H9 (cell line): Measurements from ENCODE around the gene EAF1. TPM values are rescaled to one million over a fixed set of nuclear protein-coding genes. Genes with fewer than 3 reads are reported as not detected.

Source experiments
- DNase-seq: peaks from one replicate; pipeline ENCODE4 v3.0.0-alpha.2; 2017
- H2AFZ ChIP-seq: one replicate; pipeline ENCODE4 v1.6.1; 2013; ENCODE audit warnings: mild to moderate bottlenecking, low read length, control low read depth, moderate library complexity
- H2AK5ac ChIP-seq: 2 replicates; pipeline ENCODE4 v1.6.1; 2013; ENCODE audit warnings: low read length, control low read depth, mixed read lengths; ENCODE audit not compliant: insufficient read length
- H2BK120ac ChIP-seq: one replicate; pipeline ENCODE4 v1.6.1; 2013; ENCODE audit warnings: low read depth, mild to moderate bottlenecking, low read length, control low read depth, inconsistent platforms; ENCODE audit not compliant: poor library complexity, severe bottlenecking
- H2BK12ac ChIP-seq: 2 replicates; pipeline ENCODE4 v1.6.1; 2013; ENCODE audit warnings: low read length, control low read depth, mixed read lengths, low read depth; ENCODE audit not compliant: insufficient read length
- H2BK15ac ChIP-seq: 2 replicates; pipeline ENCODE4 v1.6.1; 2013; ENCODE audit warnings: low read depth, low read length, control low read depth
- H2BK20ac ChIP-seq: one replicate; pipeline ENCODE4 v1.6.1; 2013; ENCODE audit warnings: low read depth, mild to moderate bottlenecking, low read length, control low read depth, inconsistent platforms; ENCODE audit not compliant: poor library complexity, severe bottlenecking
- H2BK5ac ChIP-seq: 2 replicates; pipeline ENCODE4 v1.6.1; 2013; ENCODE audit warnings: low read length, control low read depth, mixed read lengths; ENCODE audit not compliant: insufficient read length
- H3K14ac ChIP-seq: 2 replicates; pipeline ENCODE4 v1.6.1; 2013; ENCODE audit warnings: low read length, control low read depth; ENCODE audit not compliant: insufficient read depth
- H3K18ac ChIP-seq: 2 replicates; pipeline ENCODE4 v1.6.1; 2013; ENCODE audit warnings: low read depth, mild to moderate bottlenecking, mixed read lengths, low read length, control low read depth; ENCODE audit not compliant: insufficient read length
- H3K23ac ChIP-seq: 2 replicates; pipeline ENCODE4 v1.6.1; 2013; ENCODE audit warnings: low read length, control low read depth, mixed read lengths, low read depth; ENCODE audit not compliant: insufficient read length
- H3K23me2 ChIP-seq: 2 replicates; pipeline ENCODE4 v1.6.1; 2013; ENCODE audit warnings: low read depth, mild to moderate bottlenecking, mixed read lengths, low read length, control low read depth; ENCODE audit not compliant: insufficient read length, poor library complexity, severe bottlenecking
- H3K27ac ChIP-seq: 2 replicates; pipeline ENCODE4 v1.5.1; 2013; ENCODE audit warnings: low read length, control low read depth, mixed read lengths, low read depth; ENCODE audit not compliant: insufficient read length
- H3K27me3 ChIP-seq: 2 replicates; pipeline ENCODE4 v1.6.1; 2013; ENCODE audit warnings: low read length, control low read depth, inconsistent platforms; ENCODE audit not compliant: insufficient read depth
- H3K4ac ChIP-seq: 2 replicates; pipeline ENCODE4 v1.6.1; 2013; ENCODE audit warnings: low read depth, mild to moderate bottlenecking, control low read depth, inconsistent platforms, low read length, moderate library complexity
- H3K4me1 ChIP-seq: 2 replicates; pipeline ENCODE4 v1.6.1; 2013; ENCODE audit warnings: low read length, control low read depth, inconsistent platforms; ENCODE audit not compliant: insufficient read depth
- H3K4me2 ChIP-seq: 2 replicates; pipeline ENCODE4 v1.6.1; 2013; ENCODE audit warnings: low read length, control low read depth, mixed read lengths; ENCODE audit not compliant: insufficient read length, insufficient read depth
- H3K56ac ChIP-seq: 2 replicates; pipeline ENCODE4 v1.6.1; 2013; ENCODE audit warnings: low read depth, mild to moderate bottlenecking, mixed read lengths, low read length, control low read depth; ENCODE audit not compliant: insufficient read length
- H3K79me1 ChIP-seq: 2 replicates; pipeline ENCODE4 v1.6.1; 2013; ENCODE audit warnings: low read depth, mild to moderate bottlenecking, moderate library complexity, low read length, control low read depth, inconsistent platforms; ENCODE audit not compliant: insufficient read depth, poor library complexity, severe bottlenecking
- H3K79me2 ChIP-seq: 2 replicates; pipeline ENCODE4 v1.6.1; 2013; ENCODE audit warnings: low read length, control low read depth, inconsistent platforms; ENCODE audit not compliant: insufficient read depth
- H3K9ac ChIP-seq: 2 replicates; pipeline ENCODE4 v1.6.1; 2013; ENCODE audit warnings: low read length, control low read depth, mixed read lengths; ENCODE audit not compliant: insufficient read length; ENCODE audit errors: extremely low read depth
- H3K9me3 ChIP-seq: one replicate; pipeline ENCODE4 v1.6.1; 2013; ENCODE audit warnings: low read depth, low read length, inconsistent platforms; ENCODE audit not compliant: control insufficient read depth
- H3T11ph ChIP-seq: one replicate; pipeline ENCODE4 v1.6.1; 2013; ENCODE audit warnings: mild to moderate bottlenecking, low read length, control low read depth, inconsistent platforms
- H4K20me1 ChIP-seq: one replicate; pipeline ENCODE4 v1.6.1; 2013; ENCODE audit not compliant: control insufficient read depth, insufficient read length, insufficient read depth
- H4K5ac ChIP-seq: 2 replicates; pipeline ENCODE4 v1.6.1; 2013; ENCODE audit warnings: low read depth, mild to moderate bottlenecking, mixed read lengths, low read length, control low read depth; ENCODE audit not compliant: insufficient read length
- H4K8ac ChIP-seq: replicated peaks from 2 replicates; pipeline ENCODE4 v1.6.1; 2013; ENCODE audit warnings: low read length, control low read depth, mixed read lengths, low read depth; ENCODE audit not compliant: insufficient read length
- H4K91ac ChIP-seq: 2 replicates; pipeline ENCODE4 v1.6.1; 2013; ENCODE audit warnings: low read depth, mild to moderate bottlenecking, moderate library complexity, mixed read lengths, low read length, control low read depth; ENCODE audit not compliant: insufficient read length
- H3K27ac Mint-ChIP-seq, 3 experiments: 2 replicates in 2 of 3; 3 replicates in 1 of 3; pipeline ENCODE4 v1.8.0; 2020 to 2021; ENCODE audit warnings: mixed read lengths in 3 of 3, mild to moderate bottlenecking in 1 of 3, moderate library complexity in 1 of 3
- H3K27me3 Mint-ChIP-seq: 2 replicates; pipeline ENCODE4 v1.8.0; 2021; ENCODE audit warnings: low read depth, mild to moderate bottlenecking, moderate library complexity, mixed read lengths
- H3K36me3 Mint-ChIP-seq, 3 experiments: 2 replicates in 2 of 3; 3 replicates in 1 of 3; pipeline ENCODE4 v1.8.0; 2020 to 2021; ENCODE audit warnings: low read depth in 3 of 3, mixed read lengths in 3 of 3; ENCODE audit not compliant: insufficient read depth in 1 of 3
- H3K4me1 Mint-ChIP-seq, 2 experiments: 2 replicates each; pipeline ENCODE4 v1.8.0; 2020; ENCODE audit warnings: mixed read lengths in 2 of 2
- H3K4me3 Mint-ChIP-seq, 2 experiments: 2 replicates in 1 of 2; 3 replicates in 1 of 2; pipeline ENCODE4 v1.8.0; 2020 to 2021; ENCODE audit warnings: mild to moderate bottlenecking in 2 of 2, mixed read lengths in 2 of 2, moderate library complexity in 1 of 2
- H3K9me3 Mint-ChIP-seq, 2 experiments: 2 replicates in 1 of 2; 3 replicates in 1 of 2; pipeline ENCODE4 v1.8.0; 2020; ENCODE audit warnings: mild to moderate bottlenecking in 2 of 2, mixed read lengths in 2 of 2, moderate library complexity in 1 of 2
- CTCF ChIP-seq: fragments of 200-600 bp; sonication (generic); conservative IDR thresholded peaks from 3 replicates; pipeline ENCODE4 v1.8.0; 2021; ENCODE audit warnings: antibody characterized with exemption, mild to moderate bottlenecking
- WGBS: extraction: QIAGEN DNeasy Blood & Tissue Kit; methylation state at CpG from one replicate; pipeline ENCODE4 v1.1.7; 2013; ENCODE audit warnings: missing lambda C conversion rate, low lambda C conversion rate, mixed read lengths; ENCODE audit not compliant: insufficient read length; ENCODE audit errors: extremely low coverage; 5-methylcytosine and 5-hydroxymethylcytosine counted together
- total RNA-seq: library from RNA; stranded (reverse); gene quantifications from 2 replicates; pipeline ENCODE4 v1.2.1, GENCODE V29; 2021

The EAF1 gene
- total RNA-seq, 1 experiment from 2014 or later = 34.3 TPM

DNA sequence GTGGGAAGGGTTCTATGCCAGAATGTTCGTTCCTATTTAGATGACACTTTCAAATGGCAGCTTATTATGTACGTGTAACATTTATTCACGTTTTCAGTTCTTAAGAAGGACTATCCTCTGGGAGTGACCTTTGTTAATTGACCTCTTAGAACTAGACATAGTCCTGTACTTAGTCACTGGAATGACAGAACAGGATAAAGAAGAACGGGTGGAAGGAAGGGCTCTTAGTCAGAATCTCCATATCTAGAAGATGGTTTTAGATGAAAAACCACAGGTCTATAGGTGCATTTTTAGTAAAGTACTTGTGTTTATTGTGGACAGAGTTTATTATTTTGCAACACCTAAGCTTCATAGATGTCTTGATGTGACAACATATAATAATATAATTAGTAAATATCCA is 6.5 kb upstream of the EAF1 start:
- no peak for DNase-seq
- Mint-ChIP-seq H3K36me3 (peaks cover 7 to 49% (median 47%) of the 10 kb centered on the region in 3 experiments; a peak in 6 of 7 replicates), H3K27me3 (no peaks in the 10 kb centered on the region), H3K4me3 (no peak overlapping the region), H3K4me1 (peaks cover 2 to 3% of the 10 kb centered on the region in 2 experiments; a peak in 2 of 4 replicates), H3K27ac (no peak overlapping the region), H3K9me3 (no peaks in the 10 kb centered on the region)
- H3K4ac ChIP-seq = no peak overlapping the region
- TF ChIP-seq CTCF = no peak
- no peak overlapping the region for H4K91ac ChIP-seq
- H4K20me1 ChIP-seq = no peaks in the 10 kb centered on the region
- no peak overlapping the region for H2BK15ac ChIP-seq
- no peak overlapping the region for H3K56ac ChIP-seq
- no peak overlapping the region for H3T11ph ChIP-seq
- H3K79me1 ChIP-seq = no peaks in the 10 kb centered on the region
- no peak overlapping the region for H4K5ac ChIP-seq
- no CpG with 5 or more reads among the region's 4 CpGs for WGBS
- no peak overlapping the region for H2BK5ac ChIP-seq
- H4K8ac ChIP-seq = no peak overlapping the region
- H3K9me3 ChIP-seq = no peaks in the 10 kb centered on the region
- no peak overlapping the region for H2BK12ac ChIP-seq
- H3K9ac ChIP-seq = no peak overlapping the region
- H3K4me1 ChIP-seq = no peaks in the 10 kb centered on the region
- H2BK120ac ChIP-seq = no peak overlapping the region
- no peak overlapping the region for H2AFZ ChIP-seq
- H3K18ac ChIP-seq = no peak overlapping the region
- no peak overlapping the region for H2BK20ac ChIP-seq
- H3K79me2 ChIP-seq = no peaks in the 10 kb centered on the region
- H3K23me2 ChIP-seq = no peaks in the 10 kb centered on the region
- H3K27ac ChIP-seq = no peak overlapping the region
- no peak overlapping the region for H3K23ac ChIP-seq
- no peak overlapping the region for H2AK5ac ChIP-seq
- H3K4me2 ChIP-seq = no peak overlapping the region
- H3K27me3 ChIP-seq = no peaks in the 10 kb centered on the region
- H3K14ac ChIP-seq = no peak overlapping the region
